Ascending aorta (tissue), 2 donors: ENCODE data around the gene ELAVL1. TPM values are rescaled to one million over a fixed set of nuclear protein-coding genes. Genes with fewer than 3 reads are reported as not detected.

Experiments
- DNase-seq, 2 donors: peaks; one replicate each; pipeline ENCODE4 v3.0.0-alpha.2; 2019; ENCODE audit warnings: low spot score in 2 of 2
- H3K27ac ChIP-seq, 2 donors: fragments of 200-600 bp; sonication (generic); one replicate each; pipeline ENCODE4 v1.5.1; 2016 to 2017; ENCODE audit warnings: mild to moderate bottlenecking in 1 of 2
- H3K27me3 ChIP-seq: fragments of 200-600 bp; sonication (generic); one replicate; pipeline ENCODE4 v1.5.1; 2017
- H3K36me3 ChIP-seq, 2 donors: fragments of 200-600 bp; sonication (generic); one replicate each; pipeline ENCODE4 v1.5.1; 2016
- H3K4me1 ChIP-seq, 2 donors: fragments of 200-600 bp; sonication (generic); one replicate each; pipeline ENCODE4 v1.5.1; 2016 to 2017; ENCODE audit warnings: mild to moderate bottlenecking in 1 of 2
- H3K4me3 ChIP-seq, 2 donors: fragments of 200-600 bp; sonication (generic); one replicate each; pipeline ENCODE4 v1.5.1; 2016 to 2017; ENCODE audit warnings: mild to moderate bottlenecking in 1 of 2
- H3K9me3 ChIP-seq, 2 donors: fragments of 200-600 bp; sonication (generic); one replicate each; pipeline ENCODE4 v1.5.1; 2016
- CTCF ChIP-seq, 3 experiments: fragments of 200-600 bp in 2 of 3; fragments of 450-650 bp in 1 of 3; sonication (generic) in 2 of 3; IDR thresholded peaks; one replicate each; pipeline ENCODE4 v1.5.1; 2016 to 2019; ENCODE audit warnings: antibody characterized with exemption in 3 of 3, mild to moderate bottlenecking in 1 of 3, moderate library complexity in 1 of 3
- intact Hi-C: fragments of 100-400 bp; cut with DNase I; formaldehyde crosslinking; loops from one replicate; pipeline ENCODE4 v1.15.1; 2023
- total RNA-seq: library from RNA; depleted of rRNA; stranded (reverse); fragments of >200 nt; gene quantifications from one replicate; pipeline ENCODE4 v1.1.0, GENCODE V29; 2016

The ELAVL1 gene
- total RNA-seq, 1 donor from 2014 or later: 19.9 TPM

- Histone ChIP-seq H3K36me3 (peaks cover 6 to 20% of the 10 kb centered on the region in 2 donors), H3K27me3 (no peaks in the 10 kb centered on the region), H3K27ac (no peak within 1 kb of the TSS), H3K4me3 (peak within 1 kb of the TSS; percentile 69 to 73), H3K9me3 (no peaks in the 10 kb centered on the region), H3K4me1 (peaks cover 29 to 69% of the 10 kb centered on the region in 2 donors)
- TF ChIP-seq CTCF (IDR thresholded peaks at IDR 0.05): no peak
- DNase-seq: peak in 1 of 2 donors; percentile 83
- intact Hi-C loops: loop anchor here (5.0 to 10.0 kb wide), 4 partner anchors 589 to 1859 kb away; partner anchors contain the start of genes ALKBH7 and ZNF414
Observed at GRCh38 chr19:7926021-7926726, 79.3 kb downstream of the ELAVL1 start, which contains the start of gene CTXN1. Gene CTXN1 (minus strand): TSS chr19:7926135. CDS start chr19:7925538, 597 bp downstream.

GRCh38 chr19:7925171-7925851 lies 80.1 kb downstream of the ELAVL1 start:
- intact Hi-C loops: loop anchor here (5.0 to 10.0 kb wide), 4 partner anchors 589 to 1859 kb away; partner anchors contain the start of genes ALKBH7 and ZNF414
- peaks cover 6 to 18% of the 10 kb centered on the region in 2 donors for H3K36me3 ChIP-seq
- TF ChIP-seq CTCF (IDR thresholded peaks at IDR 0.05): peak; percentile 67 to 79 (median 69)
- peak in 1 of 2 donors; percentile 84 for DNase-seq
- no peaks in the 10 kb centered on the region for H3K9me3 ChIP-seq
- H3K27ac ChIP-seq: no peak overlapping the region
- no peaks in the 10 kb centered on the region for H3K27me3 ChIP-seq
- H3K4me3 ChIP-seq: peak overlapping the region; percentile 69 to 73
- peaks cover 32 to 63% of the 10 kb centered on the region in 2 donors for H3K4me1 ChIP-seq

GRCh38 chr19:7924651-7925170 lies 80.7 kb downstream of the ELAVL1 start:
- no peak overlapping the region for H3K27ac ChIP-seq
- DNase-seq: no peak
- peaks cover 6 to 18% of the 10 kb centered on the region in 2 donors for H3K36me3 ChIP-seq
- H3K27me3 ChIP-seq: no peaks in the 10 kb centered on the region
- peaks cover 34 to 61% of the 10 kb centered on the region in 2 donors for H3K4me1 ChIP-seq
- TF ChIP-seq CTCF (IDR thresholded peaks at IDR 0.05): no peak
- H3K4me3 ChIP-seq: peak overlapping the region; percentile 69 to 73
- intact Hi-C loops: loop anchor here (5.0 to 10.0 kb wide), 4 partner anchors 590 to 1860 kb away; partner anchors contain the start of genes ALKBH7 and ZNF414
- H3K9me3 ChIP-seq: no peaks in the 10 kb centered on the region

GRCh38 chr19:7924241-7924640 lies 81.2 kb downstream of the ELAVL1 start:
- Histone ChIP-seq H3K9me3 (no peaks in the 10 kb centered on the region), H3K4me1 (peaks cover 31 to 59% of the 10 kb centered on the region in 2 donors), H3K4me3 (no peak overlapping the region), H3K27me3 (no peaks in the 10 kb centered on the region), H3K27ac (no peak overlapping the region), H3K36me3 (peaks cover 6 to 18% of the 10 kb centered on the region in 2 donors)
- intact Hi-C loops: loop anchor here (10.0 kb wide), 3 partner anchors 591 to 1861 kb away; partner anchors contain the start of gene ZNF414
- DNase-seq: no peak
- TF ChIP-seq CTCF (IDR thresholded peaks at IDR 0.05): no peak

GRCh38 chr19:7923295-7924191 lies 81.9 kb downstream of the ELAVL1 start:
- DNase-seq: no peak
- H3K4me1 ChIP-seq: peaks cover 27 to 54% of the 10 kb centered on the region in 2 donors

More at GRCh38 chr19:7923295-7924191, 81.9 kb downstream of the ELAVL1 start:
- TF ChIP-seq CTCF (IDR thresholded peaks at IDR 0.05): no peak
- no peaks in the 10 kb centered on the region for H3K9me3 ChIP-seq
- H3K27me3 ChIP-seq: no peaks in the 10 kb centered on the region
- H3K4me3 ChIP-seq: no peak overlapping the region
- H3K36me3 ChIP-seq: peaks cover 6 to 18% of the 10 kb centered on the region in 2 donors
- H3K27ac ChIP-seq: no peak overlapping the region
- intact Hi-C loops: loop anchor here (10.0 kb wide), 3 partner anchors 591 to 1861 kb away; partner anchors contain the start of gene ZNF414
